OCI-LY1 (cell line): Measurements from ENCODE around the gene KBTBD7.

Experiments used
- H2AFZ ChIP-seq: fragments of 200-600 bp; sonication (generic), shearing (Covaris generic); 2 replicates; pipeline ENCODE4 v1.6.0; 2014; ENCODE audit warnings: antibody characterized with exemption, mild to moderate bottlenecking, low read length
- H3F3A ChIP-seq: fragments of 200-600 bp; sonication (generic), shearing (Covaris generic); 2 replicates; pipeline ENCODE4 v1.6.0; 2014; ENCODE audit warnings: mild to moderate bottlenecking, antibody characterized with exemption, low read length, moderate library complexity; ENCODE audit not compliant: insufficient read depth
- H3K27ac ChIP-seq: fragments of 200-600 bp; sonication (generic); 2 replicates; pipeline ENCODE4 v1.5.1; 2014; ENCODE audit warnings: low read length, mixed run types, mild to moderate bottlenecking, low read depth; ENCODE audit not compliant: poor library complexity, severe bottlenecking
- H3K27me3 ChIP-seq: fragments of 200-600 bp; sonication (generic); 2 replicates; pipeline ENCODE4 v1.6.0; 2014; ENCODE audit warnings: antibody characterized with exemption, mild to moderate bottlenecking, low read length, moderate library complexity; ENCODE audit not compliant: insufficient read depth
- H3K36me3 ChIP-seq: fragments of 200-600 bp; sonication (generic); 2 replicates; pipeline ENCODE4 v1.6.1; 2014; ENCODE audit warnings: mild to moderate bottlenecking, antibody characterized with exemption, low read length, moderate library complexity, mixed read lengths; ENCODE audit not compliant: insufficient read depth
- H3K4me1 ChIP-seq: fragments of 200-600 bp; sonication (generic); 2 replicates; pipeline ENCODE4 v1.5.1; 2014; ENCODE audit warnings: mild to moderate bottlenecking, low read length, moderate library complexity; ENCODE audit not compliant: insufficient read depth, severe bottlenecking
- H3K4me2 ChIP-seq: fragments of 200-600 bp; sonication (generic), shearing (Covaris generic); 2 replicates; pipeline ENCODE4 v1.6.1; 2014; ENCODE audit warnings: low read length
- H3K4me3 ChIP-seq: fragments of 200-600 bp; sonication (generic); 2 replicates; pipeline ENCODE4 v1.5.1; 2014; ENCODE audit warnings: low read length, low read depth, mild to moderate bottlenecking, mixed read lengths; ENCODE audit not compliant: poor library complexity, severe bottlenecking
- H3K79me2 ChIP-seq: fragments of 200-600 bp; shearing (Covaris generic); 2 replicates; pipeline ENCODE4 v1.6.1; 2016; ENCODE audit warnings: mixed run types, low read length, mixed read lengths; ENCODE audit not compliant: insufficient read depth
- H3K9ac ChIP-seq: fragments of 200-600 bp; sonication (generic), shearing (Covaris generic); 2 replicates; pipeline ENCODE4 v1.6.1; 2014; ENCODE audit warnings: mild to moderate bottlenecking, low read length, mixed read lengths
- H3K9me2 ChIP-seq: fragments of 200-600 bp; sonication (generic), shearing (Covaris generic); 2 replicates; pipeline ENCODE4 v1.6.1; 2014; ENCODE audit warnings: low read depth, mild to moderate bottlenecking, low read length, mixed read lengths
- H3K9me3 ChIP-seq: fragments of 200-600 bp; shearing (Covaris generic); 2 replicates; pipeline ENCODE4 v1.6.1; 2014; ENCODE audit warnings: low read length, mixed read lengths
- H4K20me1 ChIP-seq: fragments of 200-600 bp; sonication (generic), shearing (Covaris generic); 2 replicates; pipeline ENCODE4 v1.6.0; 2016; ENCODE audit warnings: mild to moderate bottlenecking, low read length; ENCODE audit not compliant: insufficient read depth
- CTCF ChIP-seq: fragments of 200-600 bp; sonication (generic), shearing (Covaris generic); IDR thresholded peaks from 2 replicates; pipeline ENCODE4 v1.5.1; 2017; ENCODE audit warnings: mild to moderate bottlenecking, antibody characterized with exemption, low read length, moderate library complexity, mixed read lengths
- EZH2 ChIP-seq: fragments of 200-600 bp; sonication (generic), shearing (Covaris generic); IDR thresholded peaks from 2 replicates; pipeline ENCODE4 v1.8.0; 2017; ENCODE audit warnings: borderline replicate concordance, mixed run types, mild to moderate bottlenecking, antibody characterized with exemption, low read length, moderate library complexity, mixed read lengths

Gene KBTBD7

GRCh38 chr13:41220401-41220800 is 26.0 kb upstream of the KBTBD7 start:
- H2AFZ ChIP-seq, result no peak overlapping the region
- no peak overlapping the region for H3K27ac ChIP-seq
- no peaks in the 10 kb centered on the region for H3K27me3 ChIP-seq
- no peaks in the 10 kb centered on the region for H3K9me3 ChIP-seq
- no peaks in the 10 kb centered on the region for H3K79me2 ChIP-seq
- H3K4me2 ChIP-seq, result no peak overlapping the region
- TF ChIP-seq EZH2 (no peak), CTCF (no peak)
- H3F3A ChIP-seq, result no peaks in the 10 kb centered on the region
- no peaks in the 10 kb centered on the region for H3K9me2 ChIP-seq
- no peak overlapping the region for H3K4me3 ChIP-seq
- peaks cover 19% of the 10 kb centered on the region; the same call in 1 of the 2 replicates for H3K36me3 ChIP-seq
- no peaks in the 10 kb centered on the region for H4K20me1 ChIP-seq
- H3K9ac ChIP-seq, result no peak overlapping the region
- H3K4me1 ChIP-seq, result no peaks in the 10 kb centered on the region

GRCh38 chr13:41216160-41216559 is 21.8 kb upstream of the KBTBD7 start:
- Histone ChIP-seq H3K4me2 (no peak overlapping the region), H4K20me1 (no peaks in the 10 kb centered on the region)

GRCh38 chr13:41213919-41214318 is 19.6 kb upstream of the KBTBD7 start:
- Histone ChIP-seq H3K9ac (no peak overlapping the region), H3K27me3 (no peaks in the 10 kb centered on the region), H4K20me1 (no peaks in the 10 kb centered on the region), H3K4me3 (no peak overlapping the region), H2AFZ (no peak overlapping the region), H3K79me2 (no peaks in the 10 kb centered on the region), H3K4me1 (no peaks in the 10 kb centered on the region), H3F3A (no peaks in the 10 kb centered on the region), H3K4me2 (no peak overlapping the region), H3K36me3 (no peaks in the 10 kb centered on the region), H3K27ac (no peak overlapping the region), H3K9me3 (peaks cover 6% of the 10 kb centered on the region), H3K9me2 (no peaks in the 10 kb centered on the region)
- TF ChIP-seq CTCF (no peak), EZH2 (no peak)

More at GRCh38 chr13:41216160-41216559, 21.8 kb upstream of the KBTBD7 start:
- H3K9me3 ChIP-seq, result peaks cover 3% of the 10 kb centered on the region
- 0 out of 2 replicates have a peak, but pooled peaks cover 4% of the 10 kb centered on the region for H3K36me3 ChIP-seq
- no peaks in the 10 kb centered on the region for H3K9me2 ChIP-seq
- no peak overlapping the region for H3K27ac ChIP-seq
- H2AFZ ChIP-seq, result no peak overlapping the region
- H3K79me2 ChIP-seq, result no peaks in the 10 kb centered on the region
- no peaks in the 10 kb centered on the region for H3F3A ChIP-seq
- H3K27me3 ChIP-seq, result no peaks in the 10 kb centered on the region
- H3K4me3 ChIP-seq, result no peak overlapping the region
- H3K9ac ChIP-seq, result no peak overlapping the region
- H3K4me1 ChIP-seq, result no peaks in the 10 kb centered on the region
- TF ChIP-seq EZH2, result no peak
- TF ChIP-seq CTCF, result no peak
